Kidney epithelial cell (primary cell): ENCODE data around the gene GRAPL. TPM values are rescaled to one million over a fixed set of nuclear protein-coding genes. Genes with fewer than 3 reads are reported as not detected.
"Not testable (repeated sequence)": the region's sequence is repeated elsewhere in the genome, so short reads cannot be mapped to it uniquely, and the experiment has no call there.

Source experiments
- DNase-seq: peaks from one replicate; pipeline ENCODE4 v3.0.0-alpha.2; 2010; ENCODE audit warnings: low read depth
- H3K27me3 ChIP-seq: 2 replicates; pipeline ENCODE4 v1.6.0; 2011; ENCODE audit warnings: low read length; ENCODE audit not compliant: control insufficient read depth, insufficient read depth
- H3K36me3 ChIP-seq: 2 replicates; pipeline ENCODE4 v1.5.1; 2011; ENCODE audit warnings: low read length; ENCODE audit not compliant: control insufficient read depth, insufficient read depth
- H3K4me3 ChIP-seq: 2 replicates; pipeline ENCODE4 v1.5.1; 2011; ENCODE audit warnings: low read depth, mild to moderate bottlenecking, control low read depth, low read length
- total RNA-seq: library from RNA; depleted of rRNA; stranded (reverse); fragments of >200 nt; gene quantifications from 2 replicates; pipeline ENCODE4 v1.2.3, GENCODE V29; 2015

Gene GRAPL
- total RNA-seq, 1 donor from 2014 or later, result not detected

DNA sequence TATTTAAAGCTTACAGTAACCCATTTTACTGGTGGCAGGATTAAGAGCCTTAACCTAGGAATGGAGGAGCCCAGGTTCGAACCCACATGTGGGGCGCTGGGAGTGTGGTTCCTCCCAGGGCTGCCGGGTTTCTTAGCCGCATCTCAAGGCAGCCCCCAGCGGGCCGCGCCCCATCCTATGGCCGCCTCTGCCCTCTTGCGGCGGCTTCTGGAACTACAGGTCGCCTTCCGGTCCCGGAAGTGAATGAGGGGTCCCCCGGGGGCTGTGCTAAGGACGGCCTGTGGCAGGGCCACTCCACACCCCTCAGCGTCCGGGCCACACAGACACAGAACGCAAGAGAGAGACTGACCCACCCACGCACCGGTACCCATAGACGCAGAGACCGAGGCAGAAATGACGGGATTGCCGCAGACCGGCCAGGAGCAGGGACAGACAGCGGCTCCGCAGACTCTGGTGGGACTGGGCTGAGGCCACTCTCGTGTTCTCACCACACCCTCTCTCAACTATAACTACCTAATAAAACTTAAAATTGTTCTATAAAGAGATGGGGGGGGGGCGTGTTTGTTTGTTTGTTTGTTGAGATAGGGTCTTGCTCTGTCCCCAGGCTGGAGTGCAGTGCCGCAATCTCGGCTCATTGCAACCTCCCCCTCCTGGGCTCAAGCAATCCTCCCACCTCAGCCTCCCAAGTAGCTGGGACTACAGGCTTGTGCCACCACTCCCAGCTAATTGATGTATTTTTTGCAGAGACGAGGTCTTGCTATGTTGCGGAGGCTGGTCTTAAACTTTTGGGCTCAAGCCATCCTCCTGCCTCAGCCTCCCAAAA lies 69.2 kb downstream of the GRAPL start:
- H3K36me3 ChIP-seq, H3K27me3 ChIP-seq, H3K4me3 ChIP-seq, DNase-seq: not testable (repeated sequence)

DNA sequence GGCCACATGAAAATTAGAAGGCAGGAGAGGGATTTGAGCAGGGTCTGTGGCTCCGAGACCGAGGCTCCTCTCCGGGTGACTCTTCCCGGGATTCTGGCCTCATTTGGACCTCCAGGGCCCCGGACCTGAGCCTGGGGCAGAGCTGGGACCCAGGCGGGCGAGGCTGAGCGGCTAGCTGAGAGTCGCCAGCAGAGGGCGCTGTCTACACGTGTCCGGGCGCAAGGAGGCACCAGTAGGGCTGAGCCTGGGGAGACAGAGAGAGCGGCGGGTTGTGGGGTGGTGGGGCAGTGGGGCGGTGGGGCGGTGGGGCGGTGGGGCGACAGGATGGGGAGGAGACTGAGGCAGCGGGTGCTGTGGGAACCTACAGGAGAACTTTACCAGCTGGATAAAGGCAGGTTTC lies 75.1 kb downstream of the GRAPL start:
- H3K36me3 ChIP-seq, H3K4me3 ChIP-seq, DNase-seq, H3K27me3 ChIP-seq: not testable (repeated sequence)

DNA sequence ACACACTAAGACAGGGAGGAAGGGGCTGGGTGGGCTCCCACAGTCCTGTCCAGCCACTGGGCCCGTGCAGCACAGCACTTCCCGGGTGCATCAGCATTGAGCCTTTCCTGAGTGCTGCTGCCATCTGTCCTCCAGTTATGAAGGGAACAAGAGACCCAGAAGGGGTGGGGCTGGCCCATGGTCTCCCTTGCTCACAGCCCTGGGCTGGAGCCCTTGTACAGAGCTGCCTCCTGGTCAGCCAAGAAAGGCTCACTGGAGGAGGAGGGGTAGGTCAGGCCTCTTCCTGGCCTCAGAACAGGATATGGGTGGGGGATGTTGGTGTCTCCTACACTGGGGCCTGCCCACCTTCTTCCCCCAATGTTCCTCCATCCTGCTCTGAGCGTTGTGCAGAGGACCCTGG lies 76.0 kb downstream of the GRAPL start:
- not testable (repeated sequence) for H3K27me3 ChIP-seq, DNase-seq

More for the DNA sequence above, 76.0 kb downstream of the GRAPL start:
- not testable (repeated sequence) for H3K4me3 ChIP-seq, H3K36me3 ChIP-seq

Other genes starting within 250 kb of the GRAPL start
- gene SLC5A10, start 175.4 kb upstream of the GRAPL start, total RNA-seq, result not detected in 2 replicates
- gene FAM83G, start 122.8 kb upstream of the GRAPL start, total RNA-seq, result 48.7 and 60.0 TPM in 2 replicates
- gene GRAP, start 80.6 kb upstream of the GRAPL start, total RNA-seq, result 1.2 and 1.6 TPM in 2 replicates
- gene EPN2, start 109.8 kb downstream of the GRAPL start, total RNA-seq, result 13.7 and 18.8 TPM in 2 replicates
- 16.8 and 19.0 TPM in 2 replicates for gene B9D1, start 235.1 kb downstream of the GRAPL start, total RNA-seq